BE2C (cell line): ENCODE data around the gene AIM2.
"Not testable (repeated sequence)": the region's sequence is repeated elsewhere in the genome, so short reads cannot be mapped to it uniquely, and the experiment has no call there.

ENCODE experiments used
- DNase-seq: peaks from one replicate; pipeline ENCODE4 v3.0.0-alpha.2; 2020
- H3K27me3 ChIP-seq: fragments of 250-450 bp; sonication (Bioruptor Pico); 2 replicates; pipeline ENCODE4 v1.5.1; 2020; ENCODE audit warnings: mild to moderate bottlenecking
- H3K36me3 ChIP-seq: fragments of 250-450 bp; sonication (Bioruptor Pico); 2 replicates; pipeline ENCODE4 v1.5.1; 2020; ENCODE audit warnings: mild to moderate bottlenecking
- H3K4me1 ChIP-seq: fragments of 250-450 bp; sonication (Bioruptor Pico); 2 replicates; pipeline ENCODE4 v1.5.1; 2020
- H3K4me3 ChIP-seq: 2 replicates; pipeline ENCODE4 v1.5.1; 2011; ENCODE audit warnings: low read depth, low read length
- H3K9me3 ChIP-seq: fragments of 250-450 bp; sonication (Bioruptor Pico); 2 replicates; pipeline ENCODE4 v1.5.1; 2020
- TF ChIP-seq, protein P1 (sequence below): IDR thresholded peaks from 2 replicates; pipeline ENCODE4 v1.5.1; 2012; ENCODE audit warnings: mild to moderate bottlenecking, low read depth, low read length

AIM2 gene

DNA sequence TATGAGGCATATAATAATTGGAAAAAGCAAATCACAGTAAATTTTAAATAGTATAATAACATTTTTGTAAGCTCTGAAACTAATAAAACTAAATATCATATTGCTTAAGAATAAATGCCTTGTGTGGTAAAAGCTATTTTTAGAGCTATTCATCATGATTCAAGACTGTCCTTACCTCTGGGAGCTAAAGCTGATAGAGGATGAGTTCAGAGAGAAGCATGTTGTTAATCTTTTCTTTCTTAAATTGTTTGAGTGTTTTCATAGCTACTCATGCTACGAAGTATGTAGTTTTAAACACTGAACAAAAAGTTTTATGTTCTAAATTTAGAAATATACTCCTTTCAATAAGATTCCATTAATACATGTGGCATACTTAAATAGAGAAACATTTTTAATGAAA lies 36.4 kb downstream of the AIM2 start:
- Histone ChIP-seq H3K4me1 (no peaks in the 10 kb centered on the region), H3K9me3 (no peaks in the 10 kb centered on the region), H3K27me3 (no peaks in the 10 kb centered on the region), H3K4me3 (no peak overlapping the region), H3K36me3 (no peaks in the 10 kb centered on the region)
- DNase-seq, result no peak
- TF ChIP-seq, protein P1, sequence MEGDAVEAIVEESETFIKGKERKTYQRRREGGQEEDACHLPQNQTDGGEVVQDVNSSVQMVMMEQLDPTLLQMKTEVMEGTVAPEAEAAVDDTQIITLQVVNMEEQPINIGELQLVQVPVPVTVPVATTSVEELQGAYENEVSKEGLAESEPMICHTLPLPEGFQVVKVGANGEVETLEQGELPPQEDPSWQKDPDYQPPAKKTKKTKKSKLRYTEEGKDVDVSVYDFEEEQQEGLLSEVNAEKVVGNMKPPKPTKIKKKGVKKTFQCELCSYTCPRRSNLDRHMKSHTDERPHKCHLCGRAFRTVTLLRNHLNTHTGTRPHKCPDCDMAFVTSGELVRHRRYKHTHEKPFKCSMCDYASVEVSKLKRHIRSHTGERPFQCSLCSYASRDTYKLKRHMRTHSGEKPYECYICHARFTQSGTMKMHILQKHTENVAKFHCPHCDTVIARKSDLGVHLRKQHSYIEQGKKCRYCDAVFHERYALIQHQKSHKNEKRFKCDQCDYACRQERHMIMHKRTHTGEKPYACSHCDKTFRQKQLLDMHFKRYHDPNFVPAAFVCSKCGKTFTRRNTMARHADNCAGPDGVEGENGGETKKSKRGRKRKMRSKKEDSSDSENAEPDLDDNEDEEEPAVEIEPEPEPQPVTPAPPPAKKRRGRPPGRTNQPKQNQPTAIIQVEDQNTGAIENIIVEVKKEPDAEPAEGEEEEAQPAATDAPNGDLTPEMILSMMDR, result no peak

DNA sequence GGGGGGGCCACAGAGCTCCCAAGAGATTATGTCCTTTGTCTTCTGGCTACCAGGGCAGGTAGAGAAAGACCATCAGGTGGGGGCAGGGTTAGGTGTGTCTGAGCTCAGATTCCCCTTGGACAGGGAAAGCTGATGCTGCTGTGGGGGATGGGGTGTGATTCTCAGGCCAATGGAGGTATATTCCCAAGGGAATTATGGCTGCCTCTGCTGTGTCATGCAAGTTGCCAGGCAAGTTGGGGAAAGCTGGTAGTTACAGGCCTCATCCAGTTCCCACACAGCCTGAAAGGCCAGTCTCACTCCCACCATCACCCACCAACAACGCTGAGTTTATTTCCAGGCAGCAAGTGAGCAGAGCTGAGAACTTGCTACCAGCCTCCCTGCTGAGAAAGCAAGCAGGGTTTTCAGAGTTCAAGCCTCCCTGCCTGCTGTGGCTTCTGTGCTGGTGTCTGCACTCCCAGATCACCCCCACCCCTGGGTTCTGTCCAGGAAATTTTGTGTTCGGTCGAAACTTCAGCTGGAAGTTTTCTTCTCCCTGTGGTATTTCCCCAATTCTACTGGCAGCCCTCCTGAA lies 45.6 kb downstream of the AIM2 start:
- no peaks in the 10 kb centered on the region for H3K36me3 ChIP-seq
- TF ChIP-seq, protein P1, result no peak
- DNase-seq, result no peak

GRCh38 chr1:159030311-159030710 lies 46.3 kb downstream of the AIM2 start:
- no peak overlapping the region for H3K4me3 ChIP-seq
- TF ChIP-seq, protein P1, result no peak
- no peaks in the 10 kb centered on the region for H3K27me3 ChIP-seq
- DNase-seq, result no peak
- H3K4me1 ChIP-seq, result no peaks in the 10 kb centered on the region
- H3K36me3 ChIP-seq, result no peaks in the 10 kb centered on the region
- H3K9me3 ChIP-seq, result no peaks in the 10 kb centered on the region

More for the DNA sequence above, 45.6 kb downstream of the AIM2 start:
- Histone ChIP-seq H3K4me3 (no peak overlapping the region), H3K27me3 (no peaks in the 10 kb centered on the region), H3K4me1 (no peaks in the 10 kb centered on the region), H3K9me3 (no peaks in the 10 kb centered on the region)

DNA sequence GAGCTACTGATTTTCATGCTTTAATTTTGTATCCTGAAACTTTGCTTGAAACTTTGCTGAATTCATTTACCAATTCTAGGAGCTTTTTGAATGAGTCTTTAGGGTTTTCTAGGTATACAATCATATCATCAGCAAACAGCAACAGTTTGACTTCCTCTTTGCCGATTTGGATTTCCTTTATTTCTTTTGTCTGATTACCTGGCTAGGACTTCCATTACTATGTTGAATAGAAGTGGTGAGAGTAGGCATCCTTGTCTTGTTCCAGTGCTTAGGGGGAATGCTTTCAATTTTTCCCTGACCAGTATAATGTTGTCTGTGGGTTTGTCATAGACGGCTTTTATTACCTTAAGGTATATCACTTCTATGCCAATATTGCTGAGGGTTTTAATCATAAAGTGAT lies 49.7 kb downstream of the AIM2 start:
- H3K27me3 ChIP-seq, H3K4me3 ChIP-seq, H3K36me3 ChIP-seq, DNase-seq, H3K9me3 ChIP-seq, H3K4me1 ChIP-seq: not testable (repeated sequence)

GRCh38 chr1:159025043-159025442 lies 51.5 kb downstream of the AIM2 start:
- DNase-seq, result no peak
- H3K4me1 ChIP-seq, result no peaks in the 10 kb centered on the region
- H3K36me3 ChIP-seq, result no peaks in the 10 kb centered on the region
- no peaks in the 10 kb centered on the region for H3K9me3 ChIP-seq
- TF ChIP-seq, protein P1, result no peak
- H3K4me3 ChIP-seq, result no peak overlapping the region
- H3K27me3 ChIP-seq, result no peaks in the 10 kb centered on the region

GRCh38 chr1:159023723-159024122 lies 52.8 kb downstream of the AIM2 start:
- no peaks in the 10 kb centered on the region for H3K27me3 ChIP-seq
- DNase-seq, result no peak
- no peak overlapping the region for H3K4me3 ChIP-seq
- TF ChIP-seq, protein P1, result no peak
- no peaks in the 10 kb centered on the region for H3K36me3 ChIP-seq
- no peaks in the 10 kb centered on the region for H3K4me1 ChIP-seq
- H3K9me3 ChIP-seq, result no peaks in the 10 kb centered on the region
